HG03378 (cell line): Measurements from ENCODE around the gene TRA2B.
A peak's percentile ranks its signal among the peaks of the same experiment; 100 is the strongest.

Experiments used
- ATAC-seq: cut with Tn5 transposase; IDR thresholded peaks from one replicate; pipeline ENCODE4 v1.9.1; 2021; ENCODE audit warnings: mild to moderate bottlenecking, moderate library complexity; ENCODE audit not compliant: unreplicated experiment

Gene TRA2B

GRCh38 chr3:185954366-185954723, 16.5 kb upstream of the TRA2B start:
- no peak for ATAC-seq

GRCh38 chr3:185950728-185951127, 12.9 kb upstream of the TRA2B start:
- no peak for ATAC-seq

GRCh38 chr3:185949515-185949914, 11.7 kb upstream of the TRA2B start:
- no peak for ATAC-seq

GRCh38 chr3:185948292-185948691, 10.5 kb upstream of the TRA2B start:
- no peak for ATAC-seq

GRCh38 chr3:185943760-185944106, 5.9 kb upstream of the TRA2B start:
- ATAC-seq: peak; percentile 21

- ATAC-seq: peak; percentile 86
Measured at GRCh38 chr3:185942907-185943759, 5.3 kb upstream of the TRA2B start.

GRCh38 chr3:185942396-185942795, 4.6 kb upstream of the TRA2B start:
- no peak for ATAC-seq

- ATAC-seq: no peak
Measured at GRCh38 chr3:185940951-185941350, 3.1 kb upstream of the TRA2B start.

GRCh38 chr3:185939721-185940120, 1.9 kb upstream of the TRA2B start:
- no peak for ATAC-seq

GRCh38 chr3:185936814-185937688, 763 bp downstream of the TRA2B start:
- peak; percentile 36 for ATAC-seq

- ATAC-seq: no peak
Measured at GRCh38 chr3:185936273-185936629, 1.6 kb downstream of the TRA2B start.

GRCh38 chr3:185935465-185936272, 2.1 kb downstream of the TRA2B start:
- ATAC-seq: no peak

GRCh38 chr3:185934767-185935464, 2.9 kb downstream of the TRA2B start:
- no peak for ATAC-seq

GRCh38 chr3:185934174-185934557, 3.6 kb downstream of the TRA2B start:
- ATAC-seq: no peak

- no peak for ATAC-seq
Measured at GRCh38 chr3:185933374-185934173, 4.2 kb downstream of the TRA2B start.

GRCh38 chr3:185931777-185932612, 5.8 kb downstream of the TRA2B start:
- ATAC-seq: no peak

GRCh38 chr3:185930393-185931107, 7.3 kb downstream of the TRA2B start:
- ATAC-seq: no peak
